B cell (primary cell): ENCODE data around the gene SAT2.

Experiments used
- CTCF ChIP-seq: fragments of 200-600 bp; IDR thresholded peaks from one replicate; pipeline ENCODE4 v1.8.0; 2022; ENCODE audit warnings: antibody characterized with exemption, mild to moderate bottlenecking
- EZH2 ChIP-seq: IDR thresholded peaks from 2 replicates; pipeline ENCODE4 v1.6.1; 2012; ENCODE audit warnings: borderline replicate concordance, low read depth, mild to moderate bottlenecking, moderate library complexity, low read length; ENCODE audit not compliant: insufficient read depth, poor library complexity, severe bottlenecking

GRCh38 chr17:7611635-7612293 lies 15.9 kb downstream of the SAT2 start:
- no peak for TF ChIP-seq CTCF
- no peak for TF ChIP-seq EZH2
